ENCODE measurements around the gene ATG12.
"Not testable (repeated sequence)": the region's sequence is repeated elsewhere in the genome, so short reads cannot be mapped to it uniquely, and the experiment has no call there.

Gene ATG12

GRCh38 chr5:115841382-115842088 is at the start of gene ATG12, which contains the start of gene AP3S1:
Gene ATG12, minus strand, starts transcription at chr5:115841565. Its CDS starts 13 bp downstream, at chr5:115841552.
Gene AP3S1, plus strand, starts transcription at chr5:115841935. Its CDS starts 103 bp downstream, at chr5:115842038.
- TF ChIP-seq CTCF (conservative IDR thresholded peaks at IDR 0.05; ENCODE audit: control insufficient read depth, insufficient read depth, low read depth, low read length), result no peak
- DNase-seq (ENCODE audit: low read depth), result peak; percentile 91
- H3K4me3 ChIP-seq (ENCODE audit: control insufficient read depth, low read depth, low read length), result peak within 1 kb of the TSS; percentile 78

GRCh38 chr5:115888027-115888426 is 46.7 kb upstream of the ATG12 start:
- peak; percentile 48 for DNase-seq (ENCODE audit: low read depth)
- no peak for TF ChIP-seq CTCF (conservative IDR thresholded peaks at IDR 0.05; ENCODE audit: control insufficient read depth, insufficient read depth, low read depth, low read length)
- no peak overlapping the region for H3K4me3 ChIP-seq (ENCODE audit: control insufficient read depth, low read depth, low read length)

- not testable (repeated sequence) for DNase-seq (ENCODE audit: low read depth); H3K4me3 ChIP-seq (ENCODE audit: control insufficient read depth, low read depth, low read length)
Observed at GRCh38 chr5:115885208-115885607, 43.8 kb upstream of the ATG12 start.

GRCh38 chr5:115884704-115885103 is 43.3 kb upstream of the ATG12 start:
- H3K4me3 ChIP-seq (ENCODE audit: control insufficient read depth, low read depth, low read length), result no peak overlapping the region
- no peak for TF ChIP-seq CTCF (conservative IDR thresholded peaks at IDR 0.05; ENCODE audit: control insufficient read depth, insufficient read depth, low read depth, low read length)
- DNase-seq (ENCODE audit: low read depth), result no peak

GRCh38 chr5:115882434-115882833 is 41.1 kb upstream of the ATG12 start:
- not testable (repeated sequence) for DNase-seq (ENCODE audit: low read depth); H3K4me3 ChIP-seq (ENCODE audit: control insufficient read depth, low read depth, low read length)

- not testable (repeated sequence) for DNase-seq (ENCODE audit: low read depth); H3K4me3 ChIP-seq (ENCODE audit: control insufficient read depth, low read depth, low read length)
Observed at GRCh38 chr5:115877342-115877741, 36.0 kb upstream of the ATG12 start.

- TF ChIP-seq CTCF (conservative IDR thresholded peaks at IDR 0.05; ENCODE audit: control insufficient read depth, insufficient read depth, low read depth, low read length), result peak; percentile 41
- DNase-seq (ENCODE audit: low read depth), result peak; percentile 34
- no peak overlapping the region for H3K4me3 ChIP-seq (ENCODE audit: control insufficient read depth, low read depth, low read length)
Observed at GRCh38 chr5:115875447-115875846, 34.1 kb upstream of the ATG12 start.

GRCh38 chr5:115873392-115873791 is 32.0 kb upstream of the ATG12 start:
- TF ChIP-seq CTCF (conservative IDR thresholded peaks at IDR 0.05; ENCODE audit: control insufficient read depth, insufficient read depth, low read depth, low read length), result no peak
- no peak overlapping the region for H3K4me3 ChIP-seq (ENCODE audit: control insufficient read depth, low read depth, low read length)
- DNase-seq (ENCODE audit: low read depth), result peak; percentile 64

Data from fibroblast of mammary gland (primary cell).